IgD-negative memory B cell (primary cell): Measurements from ENCODE around the gene SPAG16. TPM values are rescaled to one million over a fixed set of nuclear protein-coding genes. Genes with fewer than 3 reads are reported as not detected.

Experiments
- H3K27ac Mint-ChIP-seq, 3 donors: one replicate each; pipeline ENCODE4 v1.8.0; 2020 to 2022; ENCODE audit warnings: mild to moderate bottlenecking in 3 of 3, mixed read lengths in 3 of 3, moderate library complexity in 1 of 3
- H3K27me3 Mint-ChIP-seq: one replicate; pipeline ENCODE4 v1.8.0; 2021; ENCODE audit warnings: mixed read lengths
- H3K36me3 Mint-ChIP-seq: one replicate; pipeline ENCODE4 v1.8.0; 2020; ENCODE audit warnings: mild to moderate bottlenecking, mixed read lengths
- H3K4me1 Mint-ChIP-seq, 3 donors: one replicate each; pipeline ENCODE4 v1.8.0; 2020 to 2022; ENCODE audit warnings: mixed read lengths in 3 of 3, mild to moderate bottlenecking in 1 of 3
- H3K4me3 Mint-ChIP-seq, 4 donors: one replicate each; pipeline ENCODE4 v1.8.0; 2020 to 2022; ENCODE audit warnings: mild to moderate bottlenecking in 4 of 4, mixed read lengths in 4 of 4, moderate library complexity in 3 of 4
- H3K9me3 Mint-ChIP-seq, 3 donors: one replicate each; pipeline ENCODE4 v1.8.0; 2020 to 2021; ENCODE audit warnings: mixed read lengths in 3 of 3, mild to moderate bottlenecking in 1 of 3
- polyA plus RNA-seq: library from polyadenylated mRNA; unstranded; fragments of 300-500 nt; fragmentation: Illumina TruSeq; gene quantifications from one replicate; pipeline ENCODE4 v1.2.3, GENCODE V29; 2021

Gene SPAG16
- polyA plus RNA-seq, 1 donor from 2014 or later = 9.1 TPM

GRCh38 chr2:214244847-214245246 lies 960.6 kb downstream of the SPAG16 start:
- H3K4me3 Mint-ChIP-seq = no peak overlapping the region
- H3K27me3 Mint-ChIP-seq = no peaks in the 10 kb centered on the region
- no peaks in the 10 kb centered on the region for H3K9me3 Mint-ChIP-seq
- H3K36me3 Mint-ChIP-seq = no peaks in the 10 kb centered on the region
- no peaks in the 10 kb centered on the region for H3K4me1 Mint-ChIP-seq
- H3K27ac Mint-ChIP-seq = no peak overlapping the region

- Mint-ChIP-seq H3K9me3 (no peaks in the 10 kb centered on the region), H3K4me3 (no peak overlapping the region), H3K4me1 (no peaks in the 10 kb centered on the region), H3K27ac (no peak overlapping the region), H3K27me3 (no peaks in the 10 kb centered on the region), H3K36me3 (no peaks in the 10 kb centered on the region)
Observed at GRCh38 chr2:214246417-214246816, 962.2 kb downstream of the SPAG16 start.

- H3K9me3 Mint-ChIP-seq = peaks cover 0 to 2% (median 0%) of the 10 kb centered on the region in 3 donors
- no peak overlapping the region for H3K27ac Mint-ChIP-seq
Observed at GRCh38 chr2:214247531-214247930, 963.3 kb downstream of the SPAG16 start.

GRCh38 chr2:214255046-214255445 lies 970.8 kb downstream of the SPAG16 start:
- no peaks in the 10 kb centered on the region for H3K4me1 Mint-ChIP-seq
- no peak overlapping the region for H3K4me3 Mint-ChIP-seq
- no peak overlapping the region for H3K27ac Mint-ChIP-seq
- peaks cover 2% of the 10 kb centered on the region for H3K36me3 Mint-ChIP-seq
- peaks cover 0 to 6% (median 2%) of the 10 kb centered on the region in 3 donors for H3K9me3 Mint-ChIP-seq
- peaks cover 1% of the 10 kb centered on the region for H3K27me3 Mint-ChIP-seq

More at GRCh38 chr2:214247531-214247930, 963.3 kb downstream of the SPAG16 start:
- H3K4me3 Mint-ChIP-seq = no peak overlapping the region
- no peaks in the 10 kb centered on the region for H3K36me3 Mint-ChIP-seq
- H3K4me1 Mint-ChIP-seq = no peaks in the 10 kb centered on the region
- no peaks in the 10 kb centered on the region for H3K27me3 Mint-ChIP-seq

- Mint-ChIP-seq H3K36me3 (no peaks in the 10 kb centered on the region), H3K4me1 (no peaks in the 10 kb centered on the region), H3K27me3 (peaks cover 1% of the 10 kb centered on the region), H3K27ac (no peak overlapping the region), H3K9me3 (peaks cover 0 to 10% (median 5%) of the 10 kb centered on the region in 3 donors), H3K4me3 (no peak overlapping the region)
Observed at GRCh38 chr2:214261683-214262082, 977.4 kb downstream of the SPAG16 start.

GRCh38 chr2:214264171-214264570 lies 979.9 kb downstream of the SPAG16 start:
- Mint-ChIP-seq H3K4me1 (no peaks in the 10 kb centered on the region), H3K36me3 (no peaks in the 10 kb centered on the region), H3K9me3 (peaks cover 0 to 10% (median 2%) of the 10 kb centered on the region in 3 donors), H3K27me3 (peaks cover 1% of the 10 kb centered on the region), H3K27ac (no peak overlapping the region), H3K4me3 (no peak overlapping the region)

GRCh38 chr2:214265991-214266489 lies 981.8 kb downstream of the SPAG16 start:
- Mint-ChIP-seq H3K36me3 (no peaks in the 10 kb centered on the region), H3K27me3 (no peaks in the 10 kb centered on the region), H3K4me3 (no peak overlapping the region), H3K9me3 (peaks cover 0 to 6% (median 2%) of the 10 kb centered on the region in 3 donors), H3K27ac (no peak overlapping the region), H3K4me1 (no peaks in the 10 kb centered on the region)

GRCh38 chr2:214277880-214278279 lies 993.6 kb downstream of the SPAG16 start:
- no peak overlapping the region for H3K4me3 Mint-ChIP-seq
- H3K27me3 Mint-ChIP-seq = no peaks in the 10 kb centered on the region
- H3K4me1 Mint-ChIP-seq = no peaks in the 10 kb centered on the region
- no peak overlapping the region for H3K27ac Mint-ChIP-seq
- peaks cover 2 to 5% (median 4%) of the 10 kb centered on the region in 3 donors for H3K9me3 Mint-ChIP-seq
- H3K36me3 Mint-ChIP-seq = no peaks in the 10 kb centered on the region

GRCh38 chr2:214286011-214286410 lies 1001.7 kb downstream of the SPAG16 start:
- Mint-ChIP-seq H3K9me3 (peaks cover 2 to 5% (median 2%) of the 10 kb centered on the region in 3 donors), H3K4me3 (no peak overlapping the region), H3K27me3 (no peaks in the 10 kb centered on the region), H3K36me3 (no peaks in the 10 kb centered on the region), H3K4me1 (no peaks in the 10 kb centered on the region), H3K27ac (no peak overlapping the region)

- H3K36me3 Mint-ChIP-seq = peaks cover 1% of the 10 kb centered on the region
- peaks cover 3 to 15% (median 7%) of the 10 kb centered on the region in 3 donors for H3K9me3 Mint-ChIP-seq
- peak overlapping the region in 1 of 4 donors; percentile 9 for H3K4me3 Mint-ChIP-seq
- H3K27ac Mint-ChIP-seq = no peak overlapping the region
- H3K4me1 Mint-ChIP-seq = no peaks in the 10 kb centered on the region
- H3K27me3 Mint-ChIP-seq = no peaks in the 10 kb centered on the region
Observed at GRCh38 chr2:214293593-214293992, 1009.3 kb downstream of the SPAG16 start.

- H3K4me3 Mint-ChIP-seq = no peak overlapping the region
- H3K9me3 Mint-ChIP-seq = peaks cover 3 to 15% (median 7%) of the 10 kb centered on the region in 3 donors
- H3K27ac Mint-ChIP-seq = no peak overlapping the region
- peaks cover 1% of the 10 kb centered on the region for H3K36me3 Mint-ChIP-seq
- H3K27me3 Mint-ChIP-seq = no peaks in the 10 kb centered on the region
- no peaks in the 10 kb centered on the region for H3K4me1 Mint-ChIP-seq
Observed at GRCh38 chr2:214294426-214294825, 1010.2 kb downstream of the SPAG16 start.

- Mint-ChIP-seq H3K27ac (no peak overlapping the region), H3K4me1 (no peaks in the 10 kb centered on the region), H3K4me3 (no peak overlapping the region)
Observed at GRCh38 chr2:214297423-214297822, 1013.2 kb downstream of the SPAG16 start.

GRCh38 chr2:214310319-214310718 lies 1026.1 kb downstream of the SPAG16 start:
- H3K27me3 Mint-ChIP-seq = no peaks in the 10 kb centered on the region
- peaks cover 0 to 7% (median 7%) of the 10 kb centered on the region in 3 donors for H3K9me3 Mint-ChIP-seq
- H3K4me1 Mint-ChIP-seq = no peaks in the 10 kb centered on the region
- no peak overlapping the region for H3K27ac Mint-ChIP-seq
- H3K36me3 Mint-ChIP-seq = no peaks in the 10 kb centered on the region
- no peak overlapping the region for H3K4me3 Mint-ChIP-seq

More at GRCh38 chr2:214297423-214297822, 1013.2 kb downstream of the SPAG16 start:
- Mint-ChIP-seq H3K36me3 (no peaks in the 10 kb centered on the region), H3K9me3 (peaks cover 3 to 4% (median 4%) of the 10 kb centered on the region in 3 donors), H3K27me3 (no peaks in the 10 kb centered on the region)

GRCh38 chr2:214311031-214311533 lies 1026.8 kb downstream of the SPAG16 start:
- H3K9me3 Mint-ChIP-seq = peaks cover 0 to 7% (median 7%) of the 10 kb centered on the region in 3 donors
- H3K36me3 Mint-ChIP-seq = no peaks in the 10 kb centered on the region
- no peaks in the 10 kb centered on the region for H3K4me1 Mint-ChIP-seq
- no peak overlapping the region for H3K4me3 Mint-ChIP-seq
- H3K27me3 Mint-ChIP-seq = no peaks in the 10 kb centered on the region
- no peak overlapping the region for H3K27ac Mint-ChIP-seq

- Mint-ChIP-seq H3K9me3 (peaks cover 0 to 7% (median 3%) of the 10 kb centered on the region in 3 donors), H3K27me3 (no peaks in the 10 kb centered on the region), H3K27ac (no peak overlapping the region), H3K36me3 (no peaks in the 10 kb centered on the region), H3K4me3 (no peak overlapping the region), H3K4me1 (no peaks in the 10 kb centered on the region)
Observed at GRCh38 chr2:214311931-214312749, 1027.9 kb downstream of the SPAG16 start.
